ENCODE data around the gene VWA2. TPM values are rescaled to one million over a fixed set of nuclear protein-coding genes. Genes with fewer than 3 reads are reported as not detected.

VWA2 gene
- total RNA-seq, 4 donors from 2014 or later: 0.20 TPM; not detected in 3

GRCh38 chr10:114255227-114255626, 16.2 kb downstream of the VWA2 start:
- H3K4me3 ChIP-seq: no peak overlapping the region
- no peak for TF ChIP-seq CTCF (IDR thresholded peaks at IDR 0.05 in 4 of 5, conservative IDR thresholded peaks at IDR 0.05 in 1 of 5)
- no peak for TF ChIP-seq POLR2A (IDR thresholded peaks at IDR 0.05)
- H3K9me3 ChIP-seq: no peaks in the 10 kb centered on the region
- peaks cover 0 to 6% of the 10 kb centered on the region in 2 donors for H3K4me1 ChIP-seq
- in situ Hi-C loops (cut with MboI; ENCODE audit: low sequenced_read_pairs in 4 of 4) (no loop called here), intact Hi-C loops (cut with DNase I; ENCODE audit: low total_unique reads) (no loop called here)
- ATAC-seq: no peak
- no peaks in the 10 kb centered on the region for H3K36me3 ChIP-seq
- H3K27me3 ChIP-seq: no peaks in the 10 kb centered on the region
- no peak for DNase-seq
- no peak overlapping the region for H3K27ac ChIP-seq

- in situ Hi-C loops (cut with MboI; ENCODE audit: low sequenced_read_pairs in 4 of 4): no loop called here
- TF ChIP-seq POLR2A (IDR thresholded peaks at IDR 0.05): no peak
- no peak for TF ChIP-seq CTCF (IDR thresholded peaks at IDR 0.05 in 4 of 5, conservative IDR thresholded peaks at IDR 0.05 in 1 of 5)
These were observed 17.1 kb downstream of the VWA2 start for GRCh38 chr10:114256008-114256765.

GRCh38 chr10:114256822-114257221, 17.8 kb downstream of the VWA2 start:
- H3K27ac ChIP-seq: no peak overlapping the region
- ATAC-seq (no peak), DNase-seq (no peak)
- in situ Hi-C loops (cut with MboI; ENCODE audit: low sequenced_read_pairs in 4 of 4) (no loop called here), intact Hi-C loops (cut with DNase I; ENCODE audit: low total_unique reads) (no loop called here)
- H3K9me3 ChIP-seq: no peaks in the 10 kb centered on the region
- H3K4me3 ChIP-seq: no peak overlapping the region
- peaks cover 0 to 6% of the 10 kb centered on the region in 2 donors for H3K4me1 ChIP-seq
- no peaks in the 10 kb centered on the region for H3K27me3 ChIP-seq
- TF ChIP-seq POLR2A (IDR thresholded peaks at IDR 0.05): no peak
- no peak for TF ChIP-seq CTCF (IDR thresholded peaks at IDR 0.05 in 4 of 5, conservative IDR thresholded peaks at IDR 0.05 in 1 of 5)
- no peaks in the 10 kb centered on the region for H3K36me3 ChIP-seq

More at GRCh38 chr10:114256008-114256765, 17.1 kb downstream of the VWA2 start:
- intact Hi-C loops (cut with DNase I; ENCODE audit: low total_unique reads): no loop called here
- peaks cover 0 to 6% of the 10 kb centered on the region in 2 donors for H3K4me1 ChIP-seq
- DNase-seq: no peak
- H3K27me3 ChIP-seq: no peaks in the 10 kb centered on the region
- no peak for ATAC-seq
- no peak overlapping the region for H3K4me3 ChIP-seq
- no peak overlapping the region for H3K27ac ChIP-seq
- no peaks in the 10 kb centered on the region for H3K36me3 ChIP-seq
- H3K9me3 ChIP-seq: no peaks in the 10 kb centered on the region

GRCh38 chr10:114257498-114257897, 18.4 kb downstream of the VWA2 start:
- H3K36me3 ChIP-seq: no peaks in the 10 kb centered on the region
- no peak for DNase-seq
- no peaks in the 10 kb centered on the region for H3K27me3 ChIP-seq
- intact Hi-C loops (cut with DNase I; ENCODE audit: low total_unique reads): no loop called here
- in situ Hi-C loops (cut with MboI; ENCODE audit: low sequenced_read_pairs in 4 of 4): no loop called here
- peaks cover 0 to 6% of the 10 kb centered on the region in 2 donors for H3K4me1 ChIP-seq
- no peak overlapping the region for H3K4me3 ChIP-seq
- no peak overlapping the region for H3K27ac ChIP-seq
- no peak for TF ChIP-seq CTCF (IDR thresholded peaks at IDR 0.05 in 4 of 5, conservative IDR thresholded peaks at IDR 0.05 in 1 of 5)
- TF ChIP-seq POLR2A (IDR thresholded peaks at IDR 0.05): no peak
- ATAC-seq: no peak
- no peaks in the 10 kb centered on the region for H3K9me3 ChIP-seq
